ENCODE data around the gene S100Z. TPM values are rescaled to one million over a fixed set of nuclear protein-coding genes. Genes with fewer than 3 reads are reported as not detected.
"Not testable (repeated sequence)": the region's sequence is repeated elsewhere in the genome, so short reads cannot be mapped to it uniquely, and the experiment has no call there.

The S100Z gene
- total RNA-seq, 1 experiment from 2014 or later = not detected

DNA sequence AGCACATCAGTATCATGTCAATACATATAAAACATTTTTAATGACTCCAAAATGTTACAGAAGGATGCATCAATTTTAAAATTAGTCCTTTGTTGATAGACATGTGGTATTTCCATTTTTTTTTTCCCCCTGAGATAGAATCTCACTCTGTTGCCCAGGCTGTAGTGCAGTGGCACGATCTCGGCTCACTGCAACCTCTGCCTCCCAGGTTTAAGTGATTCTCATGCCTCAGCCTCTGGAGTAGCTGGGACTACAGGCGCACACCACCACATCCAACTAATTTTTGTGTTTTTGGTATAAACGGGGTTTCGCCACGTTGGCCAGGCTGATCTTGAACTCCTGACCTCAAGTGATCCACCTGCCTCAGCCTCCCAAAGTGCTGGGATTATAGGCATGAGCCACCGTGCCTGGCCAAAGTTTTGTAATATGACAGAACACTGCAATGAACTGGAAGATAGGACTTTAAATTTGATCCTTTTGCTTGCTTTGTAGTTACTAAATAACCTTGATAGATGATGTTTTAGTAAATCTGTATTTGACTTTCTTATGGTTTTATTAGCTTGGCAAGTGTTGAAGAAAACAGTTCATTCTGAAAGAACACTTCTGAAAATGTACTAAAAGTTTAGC is 27.6 kb upstream of the S100Z start:
- ATAC-seq; intact Hi-C loops (cut with micrococcal nuclease; ENCODE audit: unreplicated experiment); in situ Hi-C loops (cut with HindIII; ENCODE audit: low pct_unique_long_range_greater_than_20kb, low sequenced_read_pairs); BruUV-seq (replicated peaks); POLR2A ChIA-PET; H3K36me3 ChIP-seq (ENCODE audit: control insufficient read depth, insufficient read depth, low read length); H3K9me3 ChIP-seq (ENCODE audit: control insufficient read depth, insufficient read depth, low read depth, low read length); H3K27me3 ChIP-seq (ENCODE audit: control insufficient read depth, insufficient read depth, low read length); DNase-seq (ENCODE audit: low read depth, low spot score): not testable (repeated sequence)
- Histone ChIP-seq H3K4me1 (ENCODE audit: control insufficient read depth, insufficient read depth, low read length) (peaks cover 36% of the 10 kb centered on the region), H3K4me3 (ENCODE audit: low read depth in 2 of 2, low read length in 2 of 2) (peak overlapping the region in 1 of 2 experiments; percentile 70; a peak in 1 of 4 replicates), H3K27ac (ENCODE audit: low read length) (peak overlapping the region; percentile 75)
- CTCF ChIA-PET = interaction anchor here (0.6 to 0.7 kb wide), 4 partner anchors 15 to 201 kb away, joined by 3 to 7 read pairs (median 4); no protein-coding TSS in a partner anchor

- in situ Hi-C loops (cut with HindIII; ENCODE audit: low pct_unique_long_range_greater_than_20kb, low sequenced_read_pairs); H3K9me3 ChIP-seq (ENCODE audit: control insufficient read depth, insufficient read depth, low read depth, low read length); ATAC-seq; POLR2A ChIA-PET; H3K27me3 ChIP-seq (ENCODE audit: control insufficient read depth, insufficient read depth, low read length); CTCF ChIA-PET; intact Hi-C loops (cut with micrococcal nuclease; ENCODE audit: unreplicated experiment); H3K4me3 ChIP-seq (ENCODE audit: low read depth in 2 of 2, low read length in 2 of 2); H3K36me3 ChIP-seq (ENCODE audit: control insufficient read depth, insufficient read depth, low read length); BruUV-seq (replicated peaks); DNase-seq (ENCODE audit: low read depth, low spot score): not testable (repeated sequence)
- H3K27ac ChIP-seq (ENCODE audit: low read length) = peak overlapping the region; percentile 23; the same call in 1 of the 2 replicates
- H3K4me1 ChIP-seq (ENCODE audit: control insufficient read depth, insufficient read depth, low read length) = peaks cover 31% of the 10 kb centered on the region
Observed at GRCh38 chr5:76826416-76826815, 23.4 kb upstream of the S100Z start.

DNA sequence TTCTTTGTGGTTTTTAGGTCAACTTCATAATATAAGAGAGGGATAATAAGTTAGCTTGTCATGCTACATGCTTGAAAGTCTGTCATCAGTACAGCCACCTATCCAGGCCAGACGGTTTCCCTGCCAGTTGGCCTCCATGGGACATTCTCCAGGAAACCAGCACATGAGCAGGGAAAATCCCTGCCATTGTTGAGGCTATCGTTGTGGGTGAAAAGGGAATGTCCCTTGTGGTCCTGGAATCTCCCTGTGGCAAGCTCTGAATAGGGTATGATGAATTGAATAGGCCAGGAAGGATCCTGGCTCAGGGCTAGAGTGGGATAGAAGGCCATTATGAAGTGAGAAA is 18.7 kb upstream of the S100Z start:
- Histone ChIP-seq H3K9me3 (ENCODE audit: control insufficient read depth, insufficient read depth, low read depth, low read length) (no peaks in the 10 kb centered on the region), H3K27ac (ENCODE audit: low read length) (no peak overlapping the region), H3K27me3 (ENCODE audit: control insufficient read depth, insufficient read depth, low read length) (no peaks in the 10 kb centered on the region), H3K4me3 (ENCODE audit: low read depth in 2 of 2, low read length in 2 of 2) (no peak overlapping the region), H3K36me3 (ENCODE audit: control insufficient read depth, insufficient read depth, low read length) (no peaks in the 10 kb centered on the region; the same call in 1 of the 2 replicates), H3K4me1 (ENCODE audit: control insufficient read depth, insufficient read depth, low read length) (peaks cover 11% of the 10 kb centered on the region)
- POLR2A ChIA-PET = interaction anchor here (0.7 kb wide), 1 partner anchor 104 kb away, joined by 4 read pairs; no protein-coding TSS in a partner anchor
- DNase-seq (ENCODE audit: low read depth, low spot score) (no peak), ATAC-seq (peak; percentile 80)
- in situ Hi-C loops (cut with HindIII; ENCODE audit: low pct_unique_long_range_greater_than_20kb, low sequenced_read_pairs) (no loop called here), intact Hi-C loops (cut with micrococcal nuclease; ENCODE audit: unreplicated experiment) (loop anchor here (5.0 kb wide), 1 partner anchor 309 kb away; no protein-coding TSS in a partner anchor)
- no TSS peak for BruUV-seq (replicated peaks)
- TF ChIP-seq TCF7L2 (IDR thresholded peaks at IDR 0.05; ENCODE audit: low read depth, low read length) (no peak), POLR2AphosphoS5 (IDR thresholded peaks at IDR 0.05; ENCODE audit: low read depth, low read length) (peak; percentile 55; the same call in 1 of the 2 replicates)
- CTCF ChIA-PET = interaction anchor here (0.7 kb wide), 1 partner anchor 1781 kb away, joined by 3 read pairs; no protein-coding TSS in a partner anchor

DNA sequence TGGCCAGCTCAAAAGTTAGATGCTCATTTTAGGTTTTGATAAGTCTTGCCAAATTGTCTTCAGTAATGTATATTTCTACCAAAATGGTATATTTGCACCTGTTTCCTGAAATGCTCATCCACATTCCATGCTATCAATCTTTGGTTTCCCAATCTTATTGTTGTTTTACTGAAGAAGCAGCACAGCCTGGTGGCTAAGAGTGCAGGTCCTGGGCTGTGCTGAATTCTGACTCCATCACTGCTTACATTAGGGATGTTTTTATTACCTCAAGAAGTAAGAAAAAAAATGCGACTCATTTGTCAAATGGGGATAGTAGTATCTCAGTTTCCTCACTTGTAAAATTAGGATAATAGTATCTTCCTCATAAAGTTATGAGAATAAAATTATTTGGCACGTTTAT is 13.6 kb upstream of the S100Z start:
- no peak overlapping the region for H3K27ac ChIP-seq (ENCODE audit: low read length)
- ATAC-seq (no peak), DNase-seq (ENCODE audit: low read depth, low spot score) (no peak)
- BruUV-seq (replicated peaks) = no TSS peak
- intact Hi-C loops (cut with micrococcal nuclease; ENCODE audit: unreplicated experiment) (no loop called here), in situ Hi-C loops (cut with HindIII; ENCODE audit: low pct_unique_long_range_greater_than_20kb, low sequenced_read_pairs) (no loop called here)
- no peak overlapping the region for H3K4me3 ChIP-seq (ENCODE audit: low read depth in 2 of 2, low read length in 2 of 2)
- H3K27me3 ChIP-seq (ENCODE audit: control insufficient read depth, insufficient read depth, low read length) = no peaks in the 10 kb centered on the region
- no peaks in the 10 kb centered on the region for H3K9me3 ChIP-seq (ENCODE audit: control insufficient read depth, insufficient read depth, low read depth, low read length)
- no peaks in the 10 kb centered on the region; the same call in 1 of the 2 replicates for H3K36me3 ChIP-seq (ENCODE audit: control insufficient read depth, insufficient read depth, low read length)
- peaks cover 24% of the 10 kb centered on the region for H3K4me1 ChIP-seq (ENCODE audit: control insufficient read depth, insufficient read depth, low read length)
- TF ChIP-seq SIN3A (IDR thresholded peaks at IDR 0.05; ENCODE audit: borderline replicate concordance, insufficient read depth, low read depth, low read length) = no peak
- TF ChIP-seq, protein P1, sequence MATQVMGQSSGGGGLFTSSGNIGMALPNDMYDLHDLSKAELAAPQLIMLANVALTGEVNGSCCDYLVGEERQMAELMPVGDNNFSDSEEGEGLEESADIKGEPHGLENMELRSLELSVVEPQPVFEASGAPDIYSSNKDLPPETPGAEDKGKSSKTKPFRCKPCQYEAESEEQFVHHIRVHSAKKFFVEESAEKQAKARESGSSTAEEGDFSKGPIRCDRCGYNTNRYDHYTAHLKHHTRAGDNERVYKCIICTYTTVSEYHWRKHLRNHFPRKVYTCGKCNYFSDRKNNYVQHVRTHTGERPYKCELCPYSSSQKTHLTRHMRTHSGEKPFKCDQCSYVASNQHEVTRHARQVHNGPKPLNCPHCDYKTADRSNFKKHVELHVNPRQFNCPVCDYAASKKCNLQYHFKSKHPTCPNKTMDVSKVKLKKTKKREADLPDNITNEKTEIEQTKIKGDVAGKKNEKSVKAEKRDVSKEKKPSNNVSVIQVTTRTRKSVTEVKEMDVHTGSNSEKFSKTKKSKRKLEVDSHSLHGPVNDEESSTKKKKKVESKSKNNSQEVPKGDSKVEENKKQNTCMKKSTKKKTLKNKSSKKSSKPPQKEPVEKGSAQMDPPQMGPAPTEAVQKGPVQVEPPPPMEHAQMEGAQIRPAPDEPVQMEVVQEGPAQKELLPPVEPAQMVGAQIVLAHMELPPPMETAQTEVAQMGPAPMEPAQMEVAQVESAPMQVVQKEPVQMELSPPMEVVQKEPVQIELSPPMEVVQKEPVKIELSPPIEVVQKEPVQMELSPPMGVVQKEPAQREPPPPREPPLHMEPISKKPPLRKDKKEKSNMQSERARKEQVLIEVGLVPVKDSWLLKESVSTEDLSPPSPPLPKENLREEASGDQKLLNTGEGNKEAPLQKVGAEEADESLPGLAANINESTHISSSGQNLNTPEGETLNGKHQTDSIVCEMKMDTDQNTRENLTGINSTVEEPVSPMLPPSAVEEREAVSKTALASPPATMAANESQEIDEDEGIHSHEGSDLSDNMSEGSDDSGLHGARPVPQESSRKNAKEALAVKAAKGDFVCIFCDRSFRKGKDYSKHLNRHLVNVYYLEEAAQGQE (IDR thresholded peaks at IDR 0.05; ENCODE audit: insufficient read depth in 1 of 2, low read depth in 2 of 2, low read length in 1 of 2) = no peak
- no peak for TF ChIP-seq TCF7L2 (IDR thresholded peaks at IDR 0.05; ENCODE audit: low read depth, low read length)
- no peak for TF ChIP-seq POLR2AphosphoS5 (IDR thresholded peaks at IDR 0.05; ENCODE audit: low read depth, low read length)
- ChIA-PET CTCF (no interaction called here), POLR2A (no interaction called here)

Data from Panc1 (cell line).